NCI-H1105 (cell line): ENCODE measurements around the gene THSD1.
"Not testable (repeated sequence)": the region's sequence is repeated elsewhere in the genome, so short reads cannot be mapped to it uniquely, and the experiment has no call there.

Experiments
- DNase-seq: peaks from one replicate; lab custom pipeline; 2025; lab: John Stamatoyannopoulos, UW

The THSD1 gene

DNA sequence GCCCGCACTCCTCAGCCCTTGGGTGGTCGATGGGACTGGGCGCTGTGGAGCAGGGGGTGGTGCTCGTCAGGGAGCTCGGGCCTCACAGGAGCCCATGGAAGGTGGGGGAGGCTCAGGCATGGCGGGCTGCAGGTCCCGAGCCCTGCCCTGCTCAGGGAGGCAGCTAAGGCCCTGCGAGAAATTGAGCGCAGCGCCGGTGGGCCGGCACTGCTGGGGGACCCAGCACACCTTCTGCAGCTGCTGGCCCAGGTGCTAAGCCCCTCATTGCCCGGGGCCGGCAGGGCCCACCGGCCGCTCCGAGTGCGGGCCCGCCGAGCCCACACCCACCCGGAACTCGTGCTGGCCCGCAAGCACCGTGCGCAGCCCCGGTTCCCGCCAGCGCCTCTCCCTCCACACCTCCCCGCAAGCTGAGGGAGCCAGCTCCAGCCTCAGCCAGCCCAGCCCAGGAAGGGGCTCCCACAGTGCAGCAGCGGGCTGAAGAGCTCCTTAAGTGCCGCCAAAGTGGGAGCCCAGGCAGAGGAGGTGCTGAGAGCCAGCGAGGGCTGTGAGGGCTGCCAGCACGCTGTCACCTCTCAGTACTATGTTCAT lies 2.2 kb upstream of the THSD1 start:
- DNase-seq: not testable (repeated sequence)

- DNase-seq: not testable (repeated sequence)
Measured at GRCh38 chr13:52407436-52407835, 1.5 kb upstream of the THSD1 start.

DNA sequence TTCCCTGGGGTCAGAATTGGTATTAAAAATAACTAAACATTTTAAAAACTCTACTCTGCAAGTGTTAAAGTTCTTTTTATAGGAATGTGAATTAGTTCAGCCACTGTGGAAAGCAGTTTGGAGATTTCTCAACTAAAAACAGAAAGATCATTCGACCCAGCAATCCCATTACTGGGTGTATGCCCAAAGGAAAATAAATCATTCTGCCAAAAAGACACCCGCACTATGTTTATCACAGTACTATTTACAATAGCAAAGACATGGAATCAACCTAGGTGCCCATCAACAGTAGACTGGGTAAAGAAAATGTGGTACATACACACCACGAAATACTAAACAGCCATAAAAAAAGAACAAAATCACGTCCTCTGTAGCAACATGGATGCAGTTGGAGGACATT lies 657 bp upstream of the THSD1 start:
- DNase-seq: no peak

GRCh38 chr13:52405369-52405766 lies 604 bp downstream of the THSD1 start:
- DNase-seq: no peak

GRCh38 chr13:52399708-52400107 lies 6.3 kb downstream of the THSD1 start:
- DNase-seq: no peak

DNA sequence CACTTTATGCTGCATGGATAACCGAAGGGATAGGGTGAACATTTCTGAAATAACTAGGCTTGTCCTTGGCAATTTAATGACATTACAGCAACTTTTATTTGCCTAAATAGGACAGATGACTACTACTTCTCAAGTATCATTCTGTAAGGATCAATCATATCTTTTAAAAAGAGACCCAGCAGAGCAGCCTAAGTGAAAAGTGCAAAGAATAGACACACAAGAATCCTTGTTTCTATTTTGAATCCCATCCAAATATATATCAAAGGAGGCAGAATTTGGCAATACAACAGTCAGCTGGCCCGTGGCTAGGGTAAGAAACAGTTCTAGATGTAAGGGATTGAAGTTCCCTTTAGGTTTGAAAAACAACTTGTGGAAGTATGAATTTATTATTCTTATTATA lies 6.9 kb downstream of the THSD1 start:
- no peak for DNase-seq

GRCh38 chr13:52395704-52396103 lies 10.3 kb downstream of the THSD1 start:
- DNase-seq: no peak

GRCh38 chr13:52394586-52394985 lies 11.4 kb downstream of the THSD1 start:
- no peak for DNase-seq

GRCh38 chr13:52393572-52394357 lies 12.2 kb downstream of the THSD1 start:
- no peak for DNase-seq

- no peak for DNase-seq
Measured at GRCh38 chr13:52387721-52388120, 18.3 kb downstream of the THSD1 start.

GRCh38 chr13:52385870-52386269 lies 20.1 kb downstream of the THSD1 start:
- no peak for DNase-seq

DNA sequence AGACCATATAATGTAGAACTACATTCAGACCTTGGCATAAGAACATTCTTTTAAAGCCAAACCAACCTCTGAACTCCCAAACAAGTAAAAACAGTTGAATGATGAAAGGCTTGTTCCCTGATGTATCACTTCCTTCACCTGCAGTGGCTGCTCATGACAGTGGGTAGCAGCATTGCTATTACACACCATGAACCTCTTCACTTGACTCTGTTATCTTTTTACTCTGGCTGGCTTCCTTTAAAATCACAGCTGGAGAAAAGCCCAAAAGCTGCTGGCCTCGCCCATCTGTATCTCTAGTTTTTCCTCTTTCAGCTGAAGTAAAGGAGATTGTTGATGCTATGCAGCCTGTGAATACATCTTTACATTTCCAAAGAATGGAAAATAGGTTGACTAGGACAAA lies 22.6 kb downstream of the THSD1 start:
- DNase-seq: no peak

DNA sequence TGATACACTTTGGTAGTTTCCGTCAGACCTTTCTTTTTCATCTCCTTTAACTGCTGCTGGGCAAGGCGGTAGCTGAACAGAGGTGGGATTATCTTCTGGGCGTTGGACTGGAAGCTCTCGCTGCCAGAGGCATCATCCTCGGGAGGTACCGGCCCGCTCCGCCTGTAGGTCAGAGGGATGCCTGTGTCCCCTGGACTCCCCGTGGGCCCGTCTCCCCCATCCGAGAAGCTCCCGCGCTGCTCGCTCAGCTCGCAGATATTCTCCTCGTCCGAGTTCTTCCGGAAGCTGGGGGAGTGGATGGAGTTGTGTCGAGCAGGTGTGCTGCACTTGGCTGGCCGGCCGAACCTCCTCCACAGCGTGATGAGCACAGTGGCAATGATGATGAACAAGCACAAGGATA lies 27.7 kb downstream of the THSD1 start:
- no peak for DNase-seq

DNA sequence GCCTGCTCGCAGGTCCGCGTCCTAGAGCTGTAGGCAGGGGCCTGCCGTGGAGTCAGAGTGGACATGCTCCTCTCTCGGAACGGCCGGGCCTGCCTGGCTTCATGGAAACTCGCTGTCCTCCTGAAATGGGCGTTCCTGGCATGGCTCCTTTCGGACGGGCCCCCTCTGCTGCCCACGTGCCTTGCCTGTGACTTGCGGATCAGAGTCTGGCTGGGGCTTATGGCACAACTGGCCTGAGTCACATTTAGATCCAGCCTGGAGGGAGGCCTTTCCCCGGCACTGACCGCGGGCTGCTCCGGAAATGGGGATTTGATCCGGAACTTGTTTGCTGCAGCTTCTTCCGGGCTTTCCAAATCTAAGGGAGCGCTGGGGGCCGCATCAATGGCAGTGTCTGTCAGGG lies 28.1 kb downstream of the THSD1 start:
- DNase-seq: no peak

DNA sequence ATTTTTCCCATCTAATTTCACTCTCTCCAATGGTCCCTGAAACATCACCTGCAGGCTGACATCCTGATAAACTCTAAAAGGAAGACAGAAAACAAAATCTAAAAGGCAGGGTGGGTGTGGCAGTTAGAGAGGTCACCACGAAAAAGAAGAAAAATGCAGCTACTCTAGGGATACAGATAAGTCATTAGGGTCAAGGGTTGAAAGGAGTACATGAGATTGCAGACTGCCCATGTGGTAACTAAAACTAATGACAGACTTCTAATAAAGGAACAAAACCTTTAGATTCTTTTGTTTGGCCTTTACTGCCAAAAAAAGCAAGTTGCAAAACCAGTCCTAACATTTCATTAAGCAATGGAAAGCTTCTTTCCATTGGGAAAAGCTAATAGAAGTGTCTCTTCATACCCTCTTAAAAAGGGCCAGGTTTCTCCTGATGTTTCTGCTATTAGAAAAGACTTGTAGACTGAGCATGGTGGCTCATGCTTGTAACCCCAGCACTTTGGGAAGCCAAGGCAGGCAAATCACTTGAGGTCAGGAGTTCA lies 31.0 kb downstream of the THSD1 start:
- no peak for DNase-seq

DNA sequence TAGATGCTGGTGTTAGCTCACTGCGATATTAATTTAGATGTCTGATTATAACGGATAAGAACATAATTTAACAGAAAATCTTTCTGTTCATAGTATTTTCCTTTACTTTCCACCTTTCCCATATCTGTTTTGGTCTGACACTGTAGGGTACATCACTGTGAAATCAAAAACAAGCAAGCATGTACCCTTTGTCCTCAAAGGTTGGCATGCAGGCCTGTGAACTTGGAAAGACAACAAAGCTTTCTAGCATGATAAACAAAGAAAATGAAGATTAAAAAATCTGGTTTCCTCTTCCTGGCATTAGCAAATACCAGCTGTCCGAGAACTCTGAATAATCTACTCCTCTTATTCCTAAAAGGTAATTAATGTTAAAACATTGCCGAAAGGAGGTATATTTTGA lies 31.6 kb downstream of the THSD1 start:
- DNase-seq: no peak

DNA sequence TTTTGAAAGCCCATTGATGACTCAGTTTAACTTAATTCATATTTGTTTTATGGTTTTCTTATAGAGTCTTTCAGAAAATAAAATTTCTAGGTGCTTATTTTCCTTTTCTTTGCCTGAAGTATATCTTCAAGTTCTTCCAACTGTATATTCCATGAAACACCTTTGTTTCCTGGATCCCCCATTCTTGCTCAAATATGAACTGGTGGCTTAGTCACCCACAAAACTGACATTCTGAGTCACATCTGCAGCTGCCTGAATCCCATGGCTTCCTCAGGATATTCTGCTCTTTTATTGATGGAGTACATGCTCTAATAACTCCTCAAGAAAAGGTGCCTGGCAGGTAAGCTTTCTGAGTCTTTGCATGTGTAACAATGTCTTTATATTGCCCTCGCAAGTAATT lies 32.7 kb downstream of the THSD1 start:
- not testable (repeated sequence) for DNase-seq

- DNase-seq: no peak
Measured at GRCh38 chr13:52371736-52372247, 34.2 kb downstream of the THSD1 start.

GRCh38 chr13:52366291-52366690 lies 39.7 kb downstream of the THSD1 start:
- no peak for DNase-seq

GRCh38 chr13:52362169-52362887 lies 43.6 kb downstream of the THSD1 start:
- DNase-seq: not testable (repeated sequence)

DNA sequence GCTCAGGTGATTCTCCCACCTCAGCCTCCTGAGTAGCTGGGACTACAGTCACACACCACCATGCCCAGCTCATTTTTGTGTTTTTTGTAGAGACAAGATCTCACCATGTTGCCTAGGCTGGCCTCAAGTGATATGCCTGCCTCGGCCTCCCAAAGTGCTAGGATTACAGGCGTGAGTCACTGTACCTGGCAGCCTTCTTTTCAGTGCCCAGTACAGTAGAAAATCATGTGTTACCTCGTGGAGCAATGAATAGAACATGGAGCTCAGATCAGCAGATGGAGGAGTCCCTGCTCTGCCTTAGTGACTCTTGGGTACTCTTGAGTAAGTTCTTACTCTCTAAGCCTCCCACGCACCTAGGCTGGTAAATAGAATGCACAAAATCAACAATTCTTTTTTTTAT lies 44.7 kb downstream of the THSD1 start:
- no peak for DNase-seq

DNA sequence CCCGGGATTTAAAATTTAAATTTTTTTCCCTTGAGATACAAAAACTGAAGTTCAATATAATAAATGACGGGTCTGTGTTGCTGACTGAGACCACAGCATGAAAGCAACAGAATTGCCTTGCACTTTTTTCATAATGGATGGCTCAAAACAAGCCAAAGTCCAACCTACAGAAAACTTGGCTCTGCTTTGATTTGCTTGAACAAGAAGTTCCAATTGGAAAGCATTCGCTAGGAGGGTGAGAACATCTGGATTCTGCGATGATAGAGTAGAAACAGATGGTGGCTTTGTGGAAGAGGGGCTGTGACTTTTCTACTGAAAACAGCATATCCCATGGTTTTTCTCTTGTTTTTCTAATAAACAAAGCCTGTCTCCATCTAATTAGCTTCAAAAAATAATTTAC lies 46.4 kb downstream of the THSD1 start:
- no peak for DNase-seq

- no peak for DNase-seq
Measured at GRCh38 chr13:52356327-52356726, 49.6 kb downstream of the THSD1 start.
